Activated naive CD8-positive, alpha-beta T cell treated with anti-CD3 and anti-CD28 coated beads, Interleukin-2, amount 50 U/mL, for 24 hours (primary cell): ENCODE measurements around the gene PLA2G2D.
"Not testable (repeated sequence)": the region's sequence is repeated elsewhere in the genome, so short reads cannot be mapped to it uniquely, and the experiment has no call there.

Experiments used
- ATAC-seq: fragments of 150-1000 bp; cut with Tn5 transposase; one replicate; pipeline ENCODE4 v1.10.0; 2021
- DNase-seq: peaks from one replicate; pipeline ENCODE4 v3.0.0; 2021
- H3K27ac Mint-ChIP-seq: one replicate; pipeline ENCODE4 v1.8.0; 2021; ENCODE audit warnings: mild to moderate bottlenecking, mixed read lengths
- H3K27me3 Mint-ChIP-seq: one replicate; pipeline ENCODE4 v1.8.0; 2021; ENCODE audit warnings: mixed read lengths
- H3K36me3 Mint-ChIP-seq: one replicate; pipeline ENCODE4 v1.8.0; 2021; ENCODE audit warnings: low read depth, mixed read lengths
- H3K4me1 Mint-ChIP-seq: one replicate; pipeline ENCODE4 v1.8.0; 2021; ENCODE audit warnings: mixed read lengths
- H3K4me3 Mint-ChIP-seq: one replicate; pipeline ENCODE4 v1.8.0; 2021; ENCODE audit warnings: mild to moderate bottlenecking, moderate library complexity, mixed read lengths
- H3K9me3 Mint-ChIP-seq: one replicate; pipeline ENCODE4 v1.8.0; 2021; ENCODE audit warnings: mixed read lengths

Gene PLA2G2D

GRCh38 chr1:20137055-20137454 lies 17.7 kb upstream of the PLA2G2D start:
- Mint-ChIP-seq H3K4me1 (no peaks in the 10 kb centered on the region), H3K27ac (no peak overlapping the region), H3K36me3 (no peaks in the 10 kb centered on the region), H3K4me3 (no peak overlapping the region), H3K27me3 (peaks cover 12% of the 10 kb centered on the region), H3K9me3 (no peaks in the 10 kb centered on the region)
- no peak for ATAC-seq
- DNase-seq = no peak

GRCh38 chr1:20136249-20136648 lies 16.9 kb upstream of the PLA2G2D start:
- Mint-ChIP-seq H3K4me1 (no peaks in the 10 kb centered on the region), H3K27ac (no peak overlapping the region)

GRCh38 chr1:20134995-20135394 lies 15.7 kb upstream of the PLA2G2D start:
- Mint-ChIP-seq H3K27ac (no peak overlapping the region), H3K36me3 (no peaks in the 10 kb centered on the region), H3K9me3 (no peaks in the 10 kb centered on the region), H3K27me3 (peaks cover 15% of the 10 kb centered on the region), H3K4me1 (no peaks in the 10 kb centered on the region), H3K4me3 (no peak overlapping the region)
- no peak for DNase-seq
- no peak for ATAC-seq

More at GRCh38 chr1:20136249-20136648, 16.9 kb upstream of the PLA2G2D start:
- H3K27me3 Mint-ChIP-seq = peaks cover 15% of the 10 kb centered on the region
- H3K9me3 Mint-ChIP-seq = no peaks in the 10 kb centered on the region
- DNase-seq = no peak
- no peak for ATAC-seq
- H3K4me3 Mint-ChIP-seq = no peak overlapping the region
- H3K36me3 Mint-ChIP-seq = no peaks in the 10 kb centered on the region

- DNase-seq, ATAC-seq, H3K4me1 Mint-ChIP-seq, H3K36me3 Mint-ChIP-seq, H3K9me3 Mint-ChIP-seq, H3K27me3 Mint-ChIP-seq, H3K27ac Mint-ChIP-seq, H3K4me3 Mint-ChIP-seq: not testable (repeated sequence)
Measured at GRCh38 chr1:20130518-20130917, 11.2 kb upstream of the PLA2G2D start.

DNA sequence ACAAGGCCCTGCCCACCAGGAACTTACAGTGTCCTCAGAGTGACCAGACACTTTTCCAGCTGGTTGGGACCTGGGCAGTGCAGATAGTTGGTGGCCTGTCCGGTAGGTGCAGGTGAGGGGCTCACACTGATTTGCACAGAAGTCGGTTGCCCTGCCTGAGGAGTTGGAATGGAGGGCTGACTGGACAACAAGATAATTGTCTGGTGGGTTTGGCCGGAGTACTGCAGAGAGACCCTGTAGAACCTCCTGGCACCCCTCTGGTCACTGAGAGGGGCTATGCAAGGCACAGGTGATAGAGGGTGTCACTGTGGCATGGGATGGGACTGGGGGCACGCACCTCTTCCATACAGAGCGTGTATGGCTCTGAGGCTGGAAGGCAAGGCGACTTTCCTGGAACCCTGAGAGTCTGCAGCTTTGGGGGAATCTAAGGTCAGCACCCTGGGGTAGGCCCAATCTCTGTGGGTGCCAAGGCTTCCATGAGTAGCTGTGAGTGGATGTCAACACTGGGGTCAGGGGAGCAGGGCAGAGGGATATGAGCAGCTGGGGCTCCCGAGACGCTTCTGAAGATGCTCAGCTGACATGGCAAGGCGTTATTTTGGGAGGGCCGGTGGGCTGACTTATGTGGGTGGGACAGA lies 7.6 kb upstream of the PLA2G2D start:
- Mint-ChIP-seq H3K4me1 (peaks cover 13% of the 10 kb centered on the region), H3K36me3 (no peaks in the 10 kb centered on the region), H3K27ac (no peak overlapping the region), H3K27me3 (peaks cover 4% of the 10 kb centered on the region), H3K9me3 (no peaks in the 10 kb centered on the region), H3K4me3 (no peak overlapping the region)
- ATAC-seq = no peak
- no peak for DNase-seq

GRCh38 chr1:20126041-20126805 lies 6.9 kb upstream of the PLA2G2D start:
- Mint-ChIP-seq H3K4me1 (peaks cover 13% of the 10 kb centered on the region), H3K27ac (no peak overlapping the region), H3K36me3 (no peaks in the 10 kb centered on the region), H3K27me3 (peaks cover 4% of the 10 kb centered on the region), H3K9me3 (no peaks in the 10 kb centered on the region), H3K4me3 (no peak overlapping the region)
- DNase-seq (no peak), ATAC-seq (no peak)

GRCh38 chr1:20125100-20125499 lies 5.8 kb upstream of the PLA2G2D start:
- Mint-ChIP-seq H3K36me3 (no peaks in the 10 kb centered on the region), H3K27ac (no peak overlapping the region), H3K9me3 (no peaks in the 10 kb centered on the region), H3K4me1 (peaks cover 13% of the 10 kb centered on the region), H3K4me3 (no peak overlapping the region), H3K27me3 (peaks cover 7% of the 10 kb centered on the region)
- DNase-seq = no peak
- no peak for ATAC-seq

- ATAC-seq (no peak), DNase-seq (no peak)
- Mint-ChIP-seq H3K4me1 (peaks cover 13% of the 10 kb centered on the region), H3K36me3 (no peaks in the 10 kb centered on the region), H3K4me3 (no peak overlapping the region), H3K27ac (no peak overlapping the region), H3K27me3 (peaks cover 7% of the 10 kb centered on the region), H3K9me3 (no peaks in the 10 kb centered on the region)
Measured at GRCh38 chr1:20124456-20125057, 5.2 kb upstream of the PLA2G2D start.

DNA sequence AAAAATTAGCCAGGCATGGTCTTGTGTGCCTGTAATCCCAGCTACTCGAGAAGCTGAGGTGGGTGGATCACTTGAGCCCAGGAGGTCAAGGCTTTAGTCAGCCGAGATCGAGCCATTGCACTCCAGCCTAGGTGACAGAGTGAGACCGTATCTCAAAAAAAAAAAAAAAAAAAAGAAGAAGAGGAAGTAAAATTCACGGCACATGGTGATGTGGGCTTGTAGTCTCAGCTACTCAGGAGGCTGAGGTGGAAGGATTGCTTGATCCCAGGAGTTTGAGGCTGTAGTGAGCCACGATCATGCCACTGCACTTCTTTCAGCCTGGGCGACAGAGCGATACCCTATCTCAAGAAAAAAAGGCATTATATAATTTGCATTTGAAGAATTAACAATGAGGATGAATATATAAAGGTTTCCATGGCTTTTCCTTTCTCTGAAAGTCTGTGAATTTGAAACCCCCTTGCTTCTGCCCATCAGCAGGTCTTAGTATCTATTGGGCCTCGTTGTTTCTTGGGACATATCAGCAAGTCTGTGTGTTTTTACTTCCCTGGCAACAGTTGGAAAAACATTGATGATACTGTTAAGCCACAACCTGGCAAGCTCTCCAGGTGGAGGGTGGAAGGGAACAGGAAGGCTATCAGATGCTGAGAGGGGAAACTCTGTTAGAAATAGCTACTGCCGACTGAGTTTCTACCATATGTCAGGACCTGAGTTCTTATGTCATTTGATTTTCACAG lies 4.6 kb upstream of the PLA2G2D start:
- H3K36me3 Mint-ChIP-seq = no peaks in the 10 kb centered on the region
- H3K9me3 Mint-ChIP-seq = no peaks in the 10 kb centered on the region
- no peak overlapping the region for H3K27ac Mint-ChIP-seq
- H3K4me3 Mint-ChIP-seq = no peak overlapping the region
- DNase-seq (no peak), ATAC-seq (no peak)
- peaks cover 13% of the 10 kb centered on the region for H3K4me1 Mint-ChIP-seq
- H3K27me3 Mint-ChIP-seq = peaks cover 7% of the 10 kb centered on the region

GRCh38 chr1:20120796-20121195 lies 1.5 kb upstream of the PLA2G2D start:
- no peak for ATAC-seq
- H3K36me3 Mint-ChIP-seq = no peaks in the 10 kb centered on the region
- H3K4me3 Mint-ChIP-seq = no peak overlapping the region

DNA sequence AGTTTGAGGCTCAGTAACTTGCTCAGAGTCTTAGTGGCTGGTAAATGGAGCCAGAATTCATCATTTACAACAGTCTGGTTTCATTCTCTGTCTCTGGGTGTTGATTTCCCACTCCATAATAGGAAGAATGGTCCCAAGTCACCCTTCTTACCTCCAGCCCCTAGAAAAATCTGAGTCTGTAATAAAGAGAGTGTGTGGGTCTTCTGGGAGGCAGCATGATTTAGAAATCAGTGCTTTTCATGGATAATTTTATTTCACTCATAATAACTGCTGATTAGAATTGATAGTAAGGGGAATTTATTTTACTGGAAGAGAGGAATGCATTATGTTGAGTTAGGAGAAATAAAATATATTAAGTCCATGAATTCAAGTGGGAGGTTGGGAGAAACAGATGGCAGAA lies 2.1 kb downstream of the PLA2G2D start:
- H3K9me3 Mint-ChIP-seq = no peaks in the 10 kb centered on the region
- no peak overlapping the region for H3K4me3 Mint-ChIP-seq
- H3K36me3 Mint-ChIP-seq = no peaks in the 10 kb centered on the region
- no peak for ATAC-seq
- peaks cover 2% of the 10 kb centered on the region for H3K4me1 Mint-ChIP-seq
- peaks cover 13% of the 10 kb centered on the region for H3K27me3 Mint-ChIP-seq
- H3K27ac Mint-ChIP-seq = no peak overlapping the region
- no peak for DNase-seq

More at GRCh38 chr1:20120796-20121195, 1.5 kb upstream of the PLA2G2D start:
- no peak for DNase-seq
- no peak overlapping the region for H3K27ac Mint-ChIP-seq
- H3K27me3 Mint-ChIP-seq = peaks cover 8% of the 10 kb centered on the region
- H3K4me1 Mint-ChIP-seq = peaks cover 7% of the 10 kb centered on the region
- H3K9me3 Mint-ChIP-seq = no peaks in the 10 kb centered on the region

DNA sequence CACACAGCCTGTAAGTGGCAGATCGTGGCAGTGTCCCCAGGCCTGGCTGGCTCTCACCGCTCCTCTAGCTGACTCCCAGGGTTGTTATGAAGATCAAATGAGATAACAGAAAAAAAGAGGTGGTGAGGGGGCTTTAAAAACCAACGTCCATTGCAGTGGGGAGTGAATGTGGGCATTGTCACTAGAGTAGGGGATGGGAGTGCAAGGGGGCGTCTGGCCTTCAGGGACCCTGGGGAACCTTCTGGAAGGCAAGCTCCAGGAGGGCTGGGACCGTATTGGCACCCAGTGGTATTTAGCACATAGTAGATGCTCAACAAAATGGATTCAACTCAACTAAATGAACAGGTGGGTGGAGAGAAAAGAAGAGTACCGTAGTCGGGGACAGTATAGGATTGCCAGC lies 3.4 kb downstream of the PLA2G2D start:
- Mint-ChIP-seq H3K4me1 (peaks cover 2% of the 10 kb centered on the region), H3K27ac (no peak overlapping the region), H3K27me3 (peaks cover 10% of the 10 kb centered on the region), H3K36me3 (no peaks in the 10 kb centered on the region), H3K4me3 (no peak overlapping the region), H3K9me3 (no peaks in the 10 kb centered on the region)
- DNase-seq = no peak
- ATAC-seq = no peak

DNA sequence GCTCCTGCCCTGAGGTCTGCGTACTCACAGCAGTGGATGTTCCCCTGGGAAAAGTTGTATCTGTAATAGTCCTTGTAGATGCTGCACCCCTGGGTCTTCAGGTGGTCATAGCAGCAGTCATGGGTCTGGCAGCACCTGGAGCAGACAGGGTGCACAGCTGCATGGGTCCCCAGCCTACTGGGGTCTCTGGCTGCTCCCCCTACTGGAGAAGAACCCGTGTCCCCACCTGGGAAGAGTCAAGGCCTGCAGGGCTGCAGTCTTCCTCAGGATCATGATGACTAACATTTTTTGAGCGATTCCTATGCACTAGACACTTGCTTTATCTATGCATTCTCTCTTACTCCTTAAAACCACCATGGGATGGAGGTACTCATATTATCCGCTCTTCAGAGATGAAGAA lies 3.9 kb downstream of the PLA2G2D start:
- H3K4me1 Mint-ChIP-seq = peaks cover 2% of the 10 kb centered on the region
- DNase-seq (no peak), ATAC-seq (no peak)
- no peak overlapping the region for H3K4me3 Mint-ChIP-seq
- H3K9me3 Mint-ChIP-seq = no peaks in the 10 kb centered on the region
- H3K27me3 Mint-ChIP-seq = peaks cover 10% of the 10 kb centered on the region
- H3K36me3 Mint-ChIP-seq = no peaks in the 10 kb centered on the region
- no peak overlapping the region for H3K27ac Mint-ChIP-seq

DNA sequence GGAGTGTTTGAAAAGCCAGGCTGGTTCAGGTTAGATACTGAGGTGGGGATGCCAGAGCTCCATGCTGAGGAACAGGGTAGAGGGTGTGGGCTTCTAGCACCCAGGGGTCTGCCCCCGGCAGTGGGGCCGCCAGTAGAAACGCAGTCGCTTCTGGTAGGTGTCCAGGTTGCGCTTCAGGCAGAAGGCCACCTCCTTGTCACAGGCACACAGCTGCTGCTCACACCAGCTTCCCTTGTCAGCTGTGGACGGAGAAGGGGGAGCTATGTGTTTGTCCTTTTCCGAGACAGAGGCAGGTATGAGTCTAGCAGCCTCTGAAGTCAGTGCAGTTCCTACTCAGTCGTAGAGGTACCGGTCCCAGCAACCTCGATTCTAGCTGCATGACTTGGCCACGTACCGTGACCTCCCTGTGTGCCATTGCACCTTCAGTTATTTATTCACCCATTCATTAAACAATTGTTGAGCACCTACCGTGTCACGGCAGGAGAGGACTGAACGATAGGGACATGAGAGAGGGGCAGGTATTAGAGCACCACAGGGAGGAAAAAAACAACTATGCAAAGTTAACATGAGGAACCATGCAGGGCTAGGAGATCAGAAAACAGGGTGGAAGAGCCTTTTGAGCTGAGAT lies 5.2 kb downstream of the PLA2G2D start:
- Mint-ChIP-seq H3K4me3 (no peak overlapping the region), H3K9me3 (no peaks in the 10 kb centered on the region), H3K36me3 (no peaks in the 10 kb centered on the region), H3K4me1 (peaks cover 2% of the 10 kb centered on the region), H3K27ac (no peak overlapping the region), H3K27me3 (peaks cover 10% of the 10 kb centered on the region)
- no peak for DNase-seq
- ATAC-seq = no peak
